Right lobe of liver (tissue), 6 donors: ENCODE results near the gene SHROOM2. TPM values are rescaled to one million over a fixed set of nuclear protein-coding genes. Genes with fewer than 3 reads are reported as not detected.

Experiments
- ATAC-seq, 4 donors: fragments of 200-7000 bp; cut with Tn5 transposase; one replicate each; pipeline ENCODE4 v1.9.1; 2020; ENCODE audit warnings: mild to moderate bottlenecking in 4 of 4, moderate library complexity in 4 of 4
- DNase-seq, 3 donors: peaks; one replicate each; pipeline ENCODE4 v3.0.0-alpha.2; 2020
- H3K27ac ChIP-seq, 3 donors: fragments of 200-600 bp; one replicate each; pipeline ENCODE4 v1.8.0; 2022
- H3K27me3 ChIP-seq, 2 donors: fragments of 200-600 bp; one replicate each; pipeline ENCODE4 v1.8.0; 2022
- H3K36me3 ChIP-seq, 4 donors: fragments of 200-600 bp; sonication (generic) in 1 of 4; one replicate each; pipeline versions ENCODE4 v1.5.1 to v1.8.0; 2017 to 2022; ENCODE audit warnings: control low read depth in 1 of 4
- H3K4me1 ChIP-seq, 4 donors: fragments of 200-600 bp; sonication (generic) in 1 of 4; one replicate each; pipeline versions ENCODE4 v1.5.1 to v1.8.0; 2017 to 2022; ENCODE audit warnings: control low read depth in 1 of 4
- H3K4me3 ChIP-seq, 3 donors: fragments of 200-600 bp; one replicate each; pipeline ENCODE4 v1.8.0; 2022
- H3K9me3 ChIP-seq, 4 donors: fragments of 200-600 bp; sonication (generic) in 1 of 4; one replicate each; pipeline versions ENCODE4 v1.5.1 to v1.8.0; 2017 to 2022; ENCODE audit warnings: control low read depth in 1 of 4
- POLR2A ChIP-seq: fragments of 450-650 bp; IDR thresholded peaks from one replicate; pipeline ENCODE4 v1.6.1; 2017; ENCODE audit warnings: antibody characterized with exemption, mild to moderate bottlenecking
- WGBS: methylation state at CpG from one replicate; pipeline ENCODE4 v1.1.6; 2018; ENCODE audit warnings: low coverage, low lambda C conversion rate; ENCODE audit not compliant: insufficient coverage; ENCODE audit errors: missing lambda C conversion rate; 5-methylcytosine and 5-hydroxymethylcytosine counted together
- intact Hi-C, 2 donors: fragments of 100-400 bp; cut with DNase I; formaldehyde crosslinking; loops; one replicate each; pipeline versions ENCODE4 v1.11.2 to v1.14.1; 2022
- total RNA-seq, 6 experiments: library from RNA; depleted of rRNA in 2 of 6; stranded (reverse); fragments of >200 nt in 2 of 6; fragmentation: NEBNext Ultra II Directional in 3 of 6; extraction: Animal tissue kit (Norgen Biotek cat#: 25700) in 3 of 6; gene quantifications; one replicate each; pipeline versions ENCODE4 v1.1.0 to v1.2.4, GENCODE V29; 2016 to 2023
- TF ChIP-seq, protein P1 (sequence below), 4 donors: fragments of 200-600 bp in 3 of 4; fragments of 450-650 bp in 1 of 4; IDR thresholded peaks; one replicate each; pipeline versions ENCODE4 v1.5.1 to v1.8.0; 2016 to 2022; ENCODE audit warnings: antibody characterized with exemption in 4 of 4, mild to moderate bottlenecking in 2 of 4
- donor health status: DM: no; HTN: yes; CAD: no.
- donor health status: DM: no; HTN: no; CAD: no.
- donor health status: DM: no; HTN: no; CAD: no.
- donor health status: DM: no; HTN: yes; CAD: no.
- donor health status: DM: no; HTN: yes; CAD: no.

The SHROOM2 gene
- total RNA-seq, 6 experiments from 2014 or later = 3.6 to 7.5 (median 3.9) TPM

- no peaks in the 10 kb centered on the region for H3K4me1 ChIP-seq
- DNase-seq = no peak
- H3K4me3 ChIP-seq = no peak overlapping the region
- H3K36me3 ChIP-seq = no peaks in the 10 kb centered on the region
- TF ChIP-seq POLR2A = no peak
- TF ChIP-seq, protein P1, sequence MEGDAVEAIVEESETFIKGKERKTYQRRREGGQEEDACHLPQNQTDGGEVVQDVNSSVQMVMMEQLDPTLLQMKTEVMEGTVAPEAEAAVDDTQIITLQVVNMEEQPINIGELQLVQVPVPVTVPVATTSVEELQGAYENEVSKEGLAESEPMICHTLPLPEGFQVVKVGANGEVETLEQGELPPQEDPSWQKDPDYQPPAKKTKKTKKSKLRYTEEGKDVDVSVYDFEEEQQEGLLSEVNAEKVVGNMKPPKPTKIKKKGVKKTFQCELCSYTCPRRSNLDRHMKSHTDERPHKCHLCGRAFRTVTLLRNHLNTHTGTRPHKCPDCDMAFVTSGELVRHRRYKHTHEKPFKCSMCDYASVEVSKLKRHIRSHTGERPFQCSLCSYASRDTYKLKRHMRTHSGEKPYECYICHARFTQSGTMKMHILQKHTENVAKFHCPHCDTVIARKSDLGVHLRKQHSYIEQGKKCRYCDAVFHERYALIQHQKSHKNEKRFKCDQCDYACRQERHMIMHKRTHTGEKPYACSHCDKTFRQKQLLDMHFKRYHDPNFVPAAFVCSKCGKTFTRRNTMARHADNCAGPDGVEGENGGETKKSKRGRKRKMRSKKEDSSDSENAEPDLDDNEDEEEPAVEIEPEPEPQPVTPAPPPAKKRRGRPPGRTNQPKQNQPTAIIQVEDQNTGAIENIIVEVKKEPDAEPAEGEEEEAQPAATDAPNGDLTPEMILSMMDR (IDR thresholded peaks at IDR 0.05) = no peak
- H3K27me3 ChIP-seq = no peaks in the 10 kb centered on the region
- no peaks in the 10 kb centered on the region for H3K9me3 ChIP-seq
- no peak for ATAC-seq
- no peak overlapping the region for H3K27ac ChIP-seq
- WGBS = 61% methylated on average over 2 of the region's 3 CpGs
- intact Hi-C loops = no loop called here
These were observed 133.5 kb downstream of the SHROOM2 start for GRCh38 chrX:9919632-9920172.

- intact Hi-C loops = no loop called here
- Histone ChIP-seq H3K27me3 (no peaks in the 10 kb centered on the region), H3K36me3 (no peaks in the 10 kb centered on the region), H3K4me1 (no peaks in the 10 kb centered on the region), H3K27ac (no peak overlapping the region), H3K4me3 (no peak overlapping the region), H3K9me3 (no peaks in the 10 kb centered on the region)
- WGBS = 52% methylated on average over 4 of the region's 5 CpGs
- DNase-seq (no peak), ATAC-seq (no peak)
- TF ChIP-seq, protein P1 (IDR thresholded peaks at IDR 0.05) = no peak
- TF ChIP-seq POLR2A = no peak
These were observed 135.2 kb downstream of the SHROOM2 start for GRCh38 chrX:9921407-9921806.

- Histone ChIP-seq H3K4me1 (no peaks in the 10 kb centered on the region), H3K36me3 (no peaks in the 10 kb centered on the region), H3K9me3 (no peaks in the 10 kb centered on the region), H3K27me3 (no peaks in the 10 kb centered on the region), H3K27ac (no peak overlapping the region), H3K4me3 (no peak overlapping the region)
- no peak for DNase-seq
- no CpG with 5 or more reads among the region's 5 CpGs for WGBS
- no peak for ATAC-seq
- intact Hi-C loops = no loop called here
- TF ChIP-seq, protein P1 (IDR thresholded peaks at IDR 0.05) = no peak
- no peak for TF ChIP-seq POLR2A
These were observed 137.1 kb downstream of the SHROOM2 start for GRCh38 chrX:9923357-9923756.

- Histone ChIP-seq H3K4me1 (no peaks in the 10 kb centered on the region), H3K36me3 (no peaks in the 10 kb centered on the region), H3K27ac (no peak overlapping the region), H3K4me3 (no peak overlapping the region), H3K9me3 (no peaks in the 10 kb centered on the region), H3K27me3 (no peaks in the 10 kb centered on the region)
- intact Hi-C loops = no loop called here
- no peak for DNase-seq
- no peak for ATAC-seq
- TF ChIP-seq, protein P1 (IDR thresholded peaks at IDR 0.05) = no peak
- no peak for TF ChIP-seq POLR2A
- WGBS = 67% methylated on average over 3 of the region's 9 CpGs
These were observed 139.8 kb downstream of the SHROOM2 start for GRCh38 chrX:9926002-9926401.
